Epithelial cell of proximal tubule (primary cell): Measurements from ENCODE around the gene PTPRD. TPM values are rescaled to one million over a fixed set of nuclear protein-coding genes. Genes with fewer than 3 reads are reported as not detected.
"Not testable (repeated sequence)": the region's sequence is repeated elsewhere in the genome, so short reads cannot be mapped to it uniquely, and the experiment has no call there.

Source experiments
- DNase-seq: peaks from one replicate; pipeline ENCODE4 v3.0.0-alpha.2; 2011; ENCODE audit warnings: low read depth
- H3K4me3 ChIP-seq: 2 replicates; pipeline ENCODE4 v1.5.1; 2011; ENCODE audit warnings: low read depth, mild to moderate bottlenecking, low read length
- total RNA-seq: library from RNA; depleted of rRNA; stranded (reverse); fragments of >200 nt; gene quantifications from 2 replicates; pipeline ENCODE4 v1.2.3, GENCODE V29; 2015
- TF ChIP-seq, protein P1 (sequence below): conservative IDR thresholded peaks from 2 replicates; pipeline ENCODE4 v1.5.1; 2012; ENCODE audit warnings: low read depth, mild to moderate bottlenecking, low read length

Gene PTPRD
- total RNA-seq, 1 donor from 2014 or later = 3.2 TPM

DNA sequence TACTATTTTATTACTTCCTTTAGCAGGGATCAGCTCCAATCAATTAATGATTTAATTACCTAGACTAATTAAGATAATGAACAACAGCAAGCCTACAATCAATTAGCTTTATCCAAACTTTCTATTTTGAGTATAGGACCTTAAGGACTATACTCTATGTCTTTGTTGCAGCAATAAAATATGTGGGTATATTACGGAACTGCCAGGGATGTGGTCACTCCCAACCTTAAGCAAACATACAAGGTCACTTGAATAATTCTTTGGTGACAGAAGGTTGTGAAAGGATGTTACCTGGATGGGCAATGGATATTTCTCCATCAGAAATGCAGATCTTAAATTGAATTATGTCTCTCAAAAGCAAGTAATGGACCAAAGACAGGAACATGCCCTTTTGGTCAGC lies 1905.8 kb downstream of the PTPRD start:
- H3K4me3 ChIP-seq = no peak overlapping the region
- TF ChIP-seq, protein P1, sequence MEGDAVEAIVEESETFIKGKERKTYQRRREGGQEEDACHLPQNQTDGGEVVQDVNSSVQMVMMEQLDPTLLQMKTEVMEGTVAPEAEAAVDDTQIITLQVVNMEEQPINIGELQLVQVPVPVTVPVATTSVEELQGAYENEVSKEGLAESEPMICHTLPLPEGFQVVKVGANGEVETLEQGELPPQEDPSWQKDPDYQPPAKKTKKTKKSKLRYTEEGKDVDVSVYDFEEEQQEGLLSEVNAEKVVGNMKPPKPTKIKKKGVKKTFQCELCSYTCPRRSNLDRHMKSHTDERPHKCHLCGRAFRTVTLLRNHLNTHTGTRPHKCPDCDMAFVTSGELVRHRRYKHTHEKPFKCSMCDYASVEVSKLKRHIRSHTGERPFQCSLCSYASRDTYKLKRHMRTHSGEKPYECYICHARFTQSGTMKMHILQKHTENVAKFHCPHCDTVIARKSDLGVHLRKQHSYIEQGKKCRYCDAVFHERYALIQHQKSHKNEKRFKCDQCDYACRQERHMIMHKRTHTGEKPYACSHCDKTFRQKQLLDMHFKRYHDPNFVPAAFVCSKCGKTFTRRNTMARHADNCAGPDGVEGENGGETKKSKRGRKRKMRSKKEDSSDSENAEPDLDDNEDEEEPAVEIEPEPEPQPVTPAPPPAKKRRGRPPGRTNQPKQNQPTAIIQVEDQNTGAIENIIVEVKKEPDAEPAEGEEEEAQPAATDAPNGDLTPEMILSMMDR = no peak
- DNase-seq = no peak

- DNase-seq = no peak
- TF ChIP-seq, protein P1 = no peak
- no peak overlapping the region for H3K4me3 ChIP-seq
These were observed 1906.3 kb downstream of the PTPRD start for GRCh38 chr9:8706531-8706930.

DNA sequence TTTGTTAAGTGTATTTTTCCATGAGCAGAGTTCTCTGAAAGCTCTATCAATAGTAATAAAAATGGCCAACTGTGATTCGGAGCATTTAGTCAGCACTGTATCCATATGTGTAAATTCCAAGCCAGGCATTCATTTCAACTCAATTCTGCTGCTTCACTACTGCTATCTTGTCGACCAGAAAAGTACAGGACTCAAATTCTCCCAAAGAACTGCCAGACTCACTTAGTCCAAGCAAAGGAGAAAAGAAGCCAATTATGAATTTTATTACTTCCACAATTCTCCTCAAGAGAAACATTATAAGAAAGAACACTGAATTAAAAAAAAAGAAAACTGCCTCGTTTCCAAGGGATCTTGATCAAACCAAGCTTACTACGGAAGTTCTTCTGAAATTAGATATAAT lies 1906.9 kb downstream of the PTPRD start:
- TF ChIP-seq, protein P1 = no peak
- no peak overlapping the region for H3K4me3 ChIP-seq
- no peak for DNase-seq

GRCh38 chr9:8703904-8704303 lies 1908.9 kb downstream of the PTPRD start:
- no peak for DNase-seq
- no peak overlapping the region for H3K4me3 ChIP-seq
- TF ChIP-seq, protein P1 = no peak

GRCh38 chr9:8701904-8702303 lies 1910.9 kb downstream of the PTPRD start:
- no peak overlapping the region for H3K4me3 ChIP-seq
- no peak for DNase-seq
- TF ChIP-seq, protein P1 = no peak

DNA sequence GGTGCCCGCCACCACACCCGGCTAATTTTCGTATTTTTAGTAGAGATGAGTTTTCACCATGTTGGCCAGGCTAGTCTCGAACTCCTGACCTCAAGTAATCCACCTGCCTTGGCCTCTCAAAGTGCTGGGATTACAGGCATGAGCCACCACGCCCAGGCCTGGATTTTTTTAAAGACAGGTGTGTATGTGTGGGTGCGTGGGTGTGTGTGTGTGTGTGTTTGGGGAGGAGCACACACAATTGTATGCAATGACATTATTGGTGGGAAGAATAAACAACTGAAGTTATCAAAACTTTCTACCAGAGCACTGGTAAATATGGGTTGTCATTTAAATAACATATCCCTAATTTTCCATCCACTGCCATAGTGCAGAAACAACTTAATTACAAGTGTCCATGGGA lies 1915.2 kb downstream of the PTPRD start:
- H3K4me3 ChIP-seq, DNase-seq: not testable (repeated sequence)

- TF ChIP-seq, protein P1 = no peak
- H3K4me3 ChIP-seq = no peak overlapping the region
- DNase-seq = no peak
These were observed 1916.3 kb downstream of the PTPRD start for GRCh38 chr9:8696516-8696915.
